Measurements from ENCODE around the gene IPO7. TPM values are rescaled to one million over a fixed set of nuclear protein-coding genes. Genes with fewer than 3 reads are reported as not detected.

The IPO7 gene
- total RNA-seq, 2 donors from 2014 or later = 79.4 to 121 TPM

DNA sequence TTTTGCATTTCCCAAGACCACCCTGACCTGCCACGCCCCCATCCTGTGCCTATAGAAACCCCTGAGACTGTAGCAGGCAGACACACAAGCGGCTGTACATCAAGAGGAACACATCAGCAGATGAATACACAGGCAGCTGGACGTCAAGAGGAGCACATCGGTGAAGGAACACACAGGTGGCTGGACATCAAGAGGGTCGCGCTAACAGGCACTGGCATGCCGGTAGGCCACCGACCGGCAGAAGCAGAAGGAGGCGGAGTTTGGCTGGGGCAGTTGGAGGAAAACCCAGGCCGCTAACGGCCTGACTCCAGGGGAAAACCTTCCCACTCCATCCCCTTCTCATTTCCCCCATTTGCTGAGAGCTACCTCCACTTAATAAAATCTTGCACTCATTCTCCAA, 5.4 kb upstream of the IPO7 start:
- TF ChIP-seq CTCF (IDR thresholded peaks at IDR 0.05) = no peak
- peaks cover 0 to 3% of the 10 kb centered on the region in 2 donors for H3K4me1 ChIP-seq
- H3K27ac ChIP-seq = no peak overlapping the region
- no peaks in the 10 kb centered on the region for H3K27me3 ChIP-seq
- no peak for DNase-seq (ENCODE audit: low spot score)
- no peak overlapping the region for H3K4me3 ChIP-seq
- no peaks in the 10 kb centered on the region for H3K9me3 ChIP-seq
- H3K36me3 ChIP-seq = no peaks in the 10 kb centered on the region

DNA sequence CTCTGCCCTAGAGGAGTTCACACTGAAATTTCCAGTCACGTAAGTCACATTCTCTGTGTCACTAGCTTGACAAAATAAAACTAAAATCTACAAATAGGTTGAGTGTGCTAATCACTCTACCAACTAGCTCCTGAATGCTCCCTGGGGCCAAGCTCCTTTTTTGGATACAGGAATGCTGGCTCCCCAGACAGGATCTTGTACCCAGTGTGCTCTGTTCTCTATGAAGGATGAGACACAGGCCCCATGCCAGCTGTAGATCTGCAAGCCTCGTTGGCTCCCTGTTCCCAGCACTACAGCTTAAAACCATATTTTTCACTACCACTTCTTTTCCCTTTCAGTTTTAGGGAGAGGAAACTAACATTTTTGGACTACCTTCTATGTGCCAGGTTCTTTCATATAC, 3.7 kb upstream of the IPO7 start:
- no peak for DNase-seq (ENCODE audit: low spot score)
- Histone ChIP-seq H3K4me3 (no peak overlapping the region), H3K9me3 (no peaks in the 10 kb centered on the region), H3K27ac (peak overlapping the region; percentile 17 to 72), H3K27me3 (no peaks in the 10 kb centered on the region), H3K4me1 (peaks cover 0 to 10% of the 10 kb centered on the region in 2 donors), H3K36me3 (no peaks in the 10 kb centered on the region)
- no peak for TF ChIP-seq CTCF (IDR thresholded peaks at IDR 0.05)

GRCh38 chr11:9385327-9385899, 961 bp downstream of the IPO7 start:
- no peak for TF ChIP-seq CTCF (IDR thresholded peaks at IDR 0.05)
- H3K9me3 ChIP-seq = no peaks in the 10 kb centered on the region
- peak overlapping the region; percentile 84 to 93 for H3K4me3 ChIP-seq
- peaks cover 0 to 30% of the 10 kb centered on the region in 2 donors for H3K4me1 ChIP-seq
- peak overlapping the region; percentile 94 to 97 for H3K27ac ChIP-seq
- H3K27me3 ChIP-seq = no peaks in the 10 kb centered on the region
- H3K36me3 ChIP-seq = no peaks in the 10 kb centered on the region
- no peak for DNase-seq (ENCODE audit: low spot score)

DNA sequence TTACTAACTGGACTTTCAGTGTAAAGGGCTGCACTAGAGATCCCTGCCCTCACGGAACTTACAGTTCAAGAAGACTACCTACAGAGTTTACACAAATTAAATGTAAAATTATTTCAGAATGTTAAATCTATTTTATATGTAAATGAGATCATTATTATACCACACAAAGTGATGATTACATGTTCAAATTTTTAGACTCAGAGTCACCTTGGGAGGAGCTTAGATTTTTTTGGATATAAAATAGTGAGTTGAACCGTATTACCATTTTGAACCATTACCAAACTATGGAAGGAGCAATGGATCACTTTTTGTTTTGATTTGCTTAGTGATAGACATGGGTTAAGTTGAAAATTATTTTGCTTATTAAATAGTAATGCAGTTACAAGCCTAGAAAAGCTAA, 1.6 kb downstream of the IPO7 start:
- Histone ChIP-seq H3K36me3 (no peaks in the 10 kb centered on the region), H3K27me3 (no peaks in the 10 kb centered on the region), H3K4me3 (peak overlapping the region; percentile 84 to 93), H3K4me1 (peaks cover 0 to 30% of the 10 kb centered on the region in 2 donors), H3K27ac (peak overlapping the region; percentile 14 to 97), H3K9me3 (no peaks in the 10 kb centered on the region)
- no peak for TF ChIP-seq CTCF (IDR thresholded peaks at IDR 0.05)
- no peak for DNase-seq (ENCODE audit: low spot score)

DNA sequence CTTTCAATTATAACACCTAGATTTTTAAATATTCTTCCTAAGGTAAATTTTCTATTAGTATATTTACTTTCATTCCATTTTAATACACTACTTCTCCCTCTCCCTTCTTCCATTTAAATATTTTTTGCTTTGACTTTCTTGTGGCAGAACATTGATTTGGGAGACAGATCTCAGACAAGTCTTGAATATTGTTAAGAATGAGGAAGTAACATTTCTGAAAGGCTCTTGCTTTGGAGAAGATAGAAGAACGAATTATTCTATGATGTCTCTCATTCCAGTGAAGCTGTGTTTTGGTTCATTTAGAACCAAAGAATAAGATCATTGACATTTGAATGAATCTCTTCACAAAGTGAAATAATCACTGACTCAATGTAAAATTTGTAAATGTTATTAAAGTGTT, 2.4 kb downstream of the IPO7 start:
- no peaks in the 10 kb centered on the region for H3K27me3 ChIP-seq
- no peaks in the 10 kb centered on the region for H3K36me3 ChIP-seq
- DNase-seq (ENCODE audit: low spot score) = no peak
- peaks cover 0 to 30% of the 10 kb centered on the region in 2 donors for H3K4me1 ChIP-seq
- TF ChIP-seq CTCF (IDR thresholded peaks at IDR 0.05) = no peak
- no peak overlapping the region for H3K27ac ChIP-seq
- no peaks in the 10 kb centered on the region for H3K9me3 ChIP-seq
- no peak overlapping the region for H3K4me3 ChIP-seq

DNA sequence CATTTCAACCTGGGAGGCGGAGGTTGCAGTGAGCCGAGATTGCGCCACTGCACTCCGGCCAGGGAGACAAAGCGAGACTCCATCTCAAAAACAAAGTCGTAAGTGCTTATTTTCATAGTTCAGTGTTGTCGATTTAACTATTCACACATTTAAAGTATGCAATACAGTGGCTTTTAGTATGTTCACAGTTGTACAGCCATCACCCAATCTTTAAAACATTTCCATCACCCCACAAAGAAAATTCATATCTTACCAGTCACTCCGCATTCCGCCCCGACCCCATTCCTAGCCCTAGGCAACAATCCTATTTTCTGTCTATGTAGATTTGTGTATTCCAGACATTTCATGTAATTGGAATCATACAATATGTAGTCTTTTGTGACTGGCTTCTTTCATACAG, 11.9 kb downstream of the IPO7 start:
- Histone ChIP-seq H3K27ac (no peak overlapping the region), H3K4me3 (no peak overlapping the region), H3K9me3 (no peaks in the 10 kb centered on the region), H3K4me1 (peaks cover 0 to 15% of the 10 kb centered on the region in 2 donors), H3K27me3 (no peaks in the 10 kb centered on the region), H3K36me3 (no peaks in the 10 kb centered on the region)
- DNase-seq (ENCODE audit: low spot score) = no peak
- TF ChIP-seq CTCF (IDR thresholded peaks at IDR 0.05) = no peak

All from right atrium auricular region (tissue), 2 donors.